GM23248 (cell line): ENCODE results near the gene SCRN2. TPM values are rescaled to one million over a fixed set of nuclear protein-coding genes. Genes with fewer than 3 reads are reported as not detected.
A peak's percentile ranks its signal among the peaks of the same experiment; 100 is the strongest.

Source experiments
- DNase-seq: peaks from one replicate; pipeline ENCODE4 v3.0.0-alpha.2; 2015
- H2AFZ ChIP-seq: fragments of 200-600 bp; sonication (generic); 2 replicates; pipeline ENCODE4 v1.6.1; 2016; ENCODE audit warnings: antibody characterized with exemption
- H3F3A ChIP-seq: fragments of 200-600 bp; sonication (generic); 2 replicates; pipeline ENCODE4 v1.6.1; 2016; ENCODE audit warnings: mild to moderate bottlenecking, antibody characterized with exemption, mixed run types; ENCODE audit not compliant: insufficient read depth
- H3K27ac ChIP-seq: fragments of 200-600 bp; sonication (generic); 2 replicates; pipeline ENCODE4 v1.5.1; 2016; ENCODE audit warnings: mild to moderate bottlenecking
- H3K27me3 ChIP-seq: fragments of 200-600 bp; sonication (generic); replicated peaks from 2 replicates; pipeline ENCODE4 v1.6.1; 2016; ENCODE audit warnings: mild to moderate bottlenecking; ENCODE audit not compliant: insufficient read depth
- H3K36me3 ChIP-seq: fragments of 200-600 bp; sonication (generic); 2 replicates; pipeline ENCODE4 v1.6.1; 2016; ENCODE audit warnings: low read depth, mild to moderate bottlenecking
- H3K4me1 ChIP-seq: fragments of 200-600 bp; sonication (generic); 2 replicates; pipeline ENCODE4 v1.6.1; 2016; ENCODE audit warnings: mild to moderate bottlenecking; ENCODE audit not compliant: insufficient read depth
- H3K4me2 ChIP-seq: fragments of 200-600 bp; sonication (generic); one replicate; pipeline ENCODE4 v1.6.1; 2016; ENCODE audit warnings: mild to moderate bottlenecking; ENCODE audit not compliant: unreplicated experiment
- H3K4me3 ChIP-seq: fragments of 200-600 bp; sonication (generic); 2 replicates; pipeline ENCODE4 v1.5.1; 2016; ENCODE audit warnings: mild to moderate bottlenecking
- H3K79me2 ChIP-seq: fragments of 200-600 bp; sonication (generic); 2 replicates; pipeline ENCODE4 v1.6.1; 2016; ENCODE audit warnings: mild to moderate bottlenecking; ENCODE audit not compliant: insufficient read depth
- H3K9ac ChIP-seq: fragments of 200-600 bp; sonication (generic); 2 replicates; pipeline ENCODE4 v1.6.1; 2016; ENCODE audit warnings: mild to moderate bottlenecking
- H3K9me2 ChIP-seq: fragments of 200-600 bp; sonication (generic); 2 replicates; pipeline ENCODE4 v1.6.1; 2016; ENCODE audit warnings: mixed run types, mild to moderate bottlenecking, moderate library complexity; ENCODE audit not compliant: insufficient read depth
- H3K9me3 ChIP-seq: fragments of 200-600 bp; sonication (generic); one replicate; pipeline ENCODE4 v1.6.1; 2017; ENCODE audit warnings: low read depth
- H4K20me1 ChIP-seq: fragments of 200-600 bp; sonication (generic); 2 replicates; pipeline ENCODE4 v1.6.0; 2016; ENCODE audit not compliant: insufficient read depth
- EZH2 ChIP-seq: fragments of 200-600 bp; sonication (generic); IDR thresholded peaks from 2 replicates; pipeline ENCODE4 v1.6.1; 2018; ENCODE audit warnings: antibody characterized with exemption, mild to moderate bottlenecking; ENCODE audit not compliant: insufficient read depth, poor library complexity, severe bottlenecking
- EZH2phosphoT487 ChIP-seq: fragments of 200-600 bp; sonication (generic); IDR thresholded peaks from 2 replicates; pipeline ENCODE4 v1.6.1; 2018; ENCODE audit warnings: antibody characterized with exemption, moderate library complexity, mild to moderate bottlenecking, low read depth; ENCODE audit not compliant: insufficient read depth
- WGBS, 2 experiments: methylation state at CpG; one replicate each; pipeline ENCODE4 v1.1.6; 2015 to 2017; ENCODE audit warnings: low lambda C conversion rate in 2 of 2, low coverage in 1 of 2; ENCODE audit errors: missing lambda C conversion rate in 2 of 2; 5-methylcytosine and 5-hydroxymethylcytosine counted together
- in situ Hi-C: fragments of 300-500 bp; cut with MboI; formaldehyde crosslinking; loops from 2 replicates; pipeline ENCODE4 v1.15.0; 2020
- polyA plus RNA-seq: library from polyadenylated mRNA; unstranded; fragments of >200 nt; fragmentation: Nextera tagmentation; extraction: Ambion mirVana; gene quantifications from 2 replicates; pipeline ENCODE4 v1.2.1, GENCODE V29; 2016
- total RNA-seq: library from RNA; depleted of rRNA; stranded (reverse); fragments of >200 nt; shearing (Covaris generic); gene quantifications from 2 replicates; pipeline ENCODE4 v1.2.3, GENCODE V29; 2014

Gene SCRN2
- total and polyA plus RNA-seq, 2 experiments from 2014 or later: 39.5 to 41.2 TPM

- Histone ChIP-seq H3K9me3 (no peaks in the 10 kb centered on the region), H3K4me1 (peaks cover under 1% of the 10 kb centered on the region; the same call in 1 of the 2 replicates), H3K9me2 (no peaks in the 10 kb centered on the region), H3K4me3 (no peak overlapping the region), H3K36me3 (no peaks in the 10 kb centered on the region), H3K27ac (no peak overlapping the region), H4K20me1 (no peaks in the 10 kb centered on the region), H3K9ac (no peak overlapping the region), H3K27me3 (peaks cover 47% of the 10 kb centered on the region), H3K79me2 (no peaks in the 10 kb centered on the region), H3F3A (no peaks in the 10 kb centered on the region), H3K4me2 (no peak overlapping the region), H2AFZ (peak overlapping the region; percentile 78)
- WGBS, 2 experiments: 56 to 59% methylated on average over 9 of the region's 9 CpGs
- in situ Hi-C loops: no loop called here
- no peak for DNase-seq
- no peak for TF ChIP-seq EZH2
- TF ChIP-seq EZH2phosphoT487: no peak
Measured at GRCh38 chr17:47850373-47850691, 9.3 kb upstream of the SCRN2 start.

- Histone ChIP-seq H2AFZ (no peak overlapping the region), H3K27me3 (peaks cover 27% of the 10 kb centered on the region), H3K36me3 (no peaks in the 10 kb centered on the region), H3K9ac (no peak overlapping the region), H3F3A (no peaks in the 10 kb centered on the region), H3K27ac (no peak overlapping the region), H3K4me1 (no peaks in the 10 kb centered on the region), H3K4me2 (no peak overlapping the region), H3K9me3 (no peaks in the 10 kb centered on the region), H3K9me2 (no peaks in the 10 kb centered on the region), H3K79me2 (no peaks in the 10 kb centered on the region), H4K20me1 (no peaks in the 10 kb centered on the region), H3K4me3 (no peak overlapping the region)
- no peak for TF ChIP-seq EZH2phosphoT487
- TF ChIP-seq EZH2: no peak
- in situ Hi-C loops: no loop called here
- 55 to 59% methylated on average over 20 of the region's 23 CpGs for WGBS, 2 experiments
- no peak for DNase-seq
Measured at GRCh38 chr17:47848198-47848513, 7.1 kb upstream of the SCRN2 start.

- Histone ChIP-seq H3K9ac (no peak overlapping the region), H3K27ac (no peak overlapping the region), H2AFZ (no peak overlapping the region), H4K20me1 (no peaks in the 10 kb centered on the region), H3K27me3 (peaks cover 21% of the 10 kb centered on the region), H3K79me2 (no peaks in the 10 kb centered on the region), H3K9me3 (no peaks in the 10 kb centered on the region), H3K9me2 (no peaks in the 10 kb centered on the region), H3K4me2 (no peak overlapping the region), H3K36me3 (no peaks in the 10 kb centered on the region), H3K4me3 (no peak overlapping the region), H3F3A (no peaks in the 10 kb centered on the region), H3K4me1 (no peaks in the 10 kb centered on the region)
- TF ChIP-seq EZH2phosphoT487: 0 out of 2 replicates have a peak, but pooled peaks have one; percentile 13
- no peak for TF ChIP-seq EZH2
- WGBS, 2 experiments: 16 to 19% methylated on average over 57 to 68 of the region's 71 CpGs
- in situ Hi-C loops: no loop called here
- peak; percentile 51 for DNase-seq
Measured at GRCh38 chr17:47847341-47848197, 6.5 kb upstream of the SCRN2 start.

- Histone ChIP-seq H3K9me3 (no peaks in the 10 kb centered on the region), H2AFZ (no peak overlapping the region), H3K27me3 (peaks cover 14% of the 10 kb centered on the region; the same call in 1 of the 2 replicates), H3K4me1 (no peaks in the 10 kb centered on the region), H3K27ac (no peak overlapping the region), H3K4me2 (no peak overlapping the region), H4K20me1 (no peaks in the 10 kb centered on the region), H3K79me2 (no peaks in the 10 kb centered on the region), H3F3A (no peaks in the 10 kb centered on the region), H3K36me3 (no peaks in the 10 kb centered on the region), H3K9ac (no peak overlapping the region), H3K4me3 (no peak overlapping the region), H3K9me2 (no peaks in the 10 kb centered on the region)
- DNase-seq: no peak
- in situ Hi-C loops: no loop called here
- TF ChIP-seq EZH2phosphoT487 (no peak), EZH2 (peak; percentile 44)
- 15 to 17% methylated on average over 24 to 27 of the region's 31 CpGs for WGBS, 2 experiments
Measured at GRCh38 chr17:47846716-47847340, 5.8 kb upstream of the SCRN2 start.
